HCT116 (cell line): ENCODE data around the gene PRR35. TPM values are rescaled to one million over a fixed set of nuclear protein-coding genes. Genes with fewer than 3 reads are reported as not detected.

ENCODE experiments used
- ATAC-seq: fragments of 200-7000 bp; cut with Tn5 transposase; 2 replicates; pipeline ENCODE4 v1.9.1; 2020; ENCODE audit warnings: mild to moderate bottlenecking, moderate library complexity
- BruUV-seq: library from RNA; stranded (reverse); fragments of 400-500 nt; replicated peaks from 2 replicates; lab custom pipeline; 2021; lab: Mats Ljungman, UMichigan
- CTCF ChIA-PET: fragments of 300-600 bp; sonication (Branson Sonifier 250); formaldehyde crosslinking; loops from one replicate; lab custom pipeline; 2021; ENCODE audit warnings: antibody characterized with exemption; lab: Charles Lee
- POLR2A ChIA-PET: fragments of 300-600, 350-600 bp; sonication (Branson Sonifier 250); formaldehyde crosslinking; loops from one replicate; lab custom pipeline; 2021; ENCODE audit warnings: antibody characterized with exemption; lab: Charles Lee
- RAD21 ChIA-PET, 2 experiments: fragments of 300-600 bp; sonication (Branson Sonifier 250); formaldehyde crosslinking; loops; one replicate each; lab custom pipeline; 2023; ENCODE audit warnings: low total read pairs in 2 of 2; ENCODE audit not compliant: uncharacterized antibody in 2 of 2, unreplicated experiment in 2 of 2, low non-redundant PET in 1 of 2; lab: Charles Lee
- DNase-seq: peaks from one replicate; pipeline ENCODE4 v3.0.0-alpha.2; 2010; ENCODE audit warnings: low read depth, low spot score
- H2AFZ ChIP-seq: fragments of 200-600 bp; shearing (Covaris generic), sonication (generic); 2 replicates; pipeline ENCODE4 v1.6.1; 2017; ENCODE audit warnings: low read depth, mixed run types, mixed read lengths, antibody characterized with exemption, low read length; ENCODE audit not compliant: poor library complexity, severe bottlenecking
- H3K27ac ChIP-seq: 2 replicates; pipeline ENCODE4 v1.5.1; 2012; ENCODE audit warnings: low read depth, low read length
- H3K27me3 ChIP-seq: fragments of 200-600 bp; sonication (generic); 2 replicates; pipeline ENCODE4 v1.6.1; 2016; ENCODE audit warnings: mixed run types, low read length, mixed read lengths; ENCODE audit not compliant: insufficient read depth
- H3K36me3 ChIP-seq, 2 experiments: fragments of 200-500 bp in 1 of 2; fragments of 200-600 bp in 1 of 2; sonication (Bioruptor generic) in 1 of 2; sonication (generic) in 1 of 2; 2 replicates each; pipeline versions ENCODE4 v1.5.1 to v1.6.1; 2014 to 2016; ENCODE audit warnings: low read length in 2 of 2, inconsistent platforms in 1 of 2, mixed read lengths in 1 of 2, mixed run types in 1 of 2; ENCODE audit not compliant: insufficient read depth in 2 of 2, control insufficient read depth in 1 of 2
- H3K4me1 ChIP-seq, 2 experiments: fragments of 200-600 bp in 1 of 2; sonication (generic) in 1 of 2; 2 replicates each; pipeline versions ENCODE4 v1.5.1 to v1.6.1; 2012 to 2017; ENCODE audit warnings: low read length in 2 of 2, inconsistent platforms in 1 of 2, mild to moderate bottlenecking in 1 of 2, mixed read lengths in 1 of 2, mixed run types in 1 of 2, moderate library complexity in 1 of 2; ENCODE audit not compliant: insufficient read depth in 2 of 2, control insufficient read depth in 1 of 2
- H3K4me2 ChIP-seq: fragments of 200-600 bp; sonication (generic); 2 replicates; pipeline ENCODE4 v1.6.1; 2017; ENCODE audit warnings: mixed run types, low read length, mixed read lengths
- H3K4me3 ChIP-seq, 2 experiments: fragments of 200-600 bp in 1 of 2; sonication (generic) in 1 of 2; replicated peaks in 1 of 2; 2 replicates each; pipeline ENCODE4 v1.5.1; 2011 to 2016; ENCODE audit warnings: low read length in 2 of 2, control low read depth in 1 of 2, low read depth in 1 of 2, mild to moderate bottlenecking in 1 of 2, mixed read lengths in 1 of 2, mixed run types in 1 of 2
- H3K79me2 ChIP-seq: fragments of 200-600 bp; sonication (generic); 2 replicates; pipeline ENCODE4 v1.6.1; 2017; ENCODE audit warnings: mild to moderate bottlenecking, mixed run types, low read length, moderate library complexity, mixed read lengths; ENCODE audit not compliant: insufficient read depth
- H3K9ac ChIP-seq: fragments of 200-600 bp; sonication (generic); 2 replicates; pipeline ENCODE4 v1.6.1; 2016; ENCODE audit warnings: low read length, mixed read lengths
- H3K9me2 ChIP-seq: fragments of 200-600 bp; sonication (generic), shearing (Covaris generic); 2 replicates; pipeline ENCODE4 v1.6.1; 2017; ENCODE audit warnings: mixed run types, mild to moderate bottlenecking, moderate library complexity; ENCODE audit not compliant: insufficient read depth
- H3K9me3 ChIP-seq, 2 experiments: fragments of 200-500 bp in 1 of 2; fragments of 200-600 bp in 1 of 2; sonication (Bioruptor generic) in 1 of 2; sonication (generic) in 1 of 2; 2 replicates each; pipeline ENCODE4 v1.6.1; 2014 to 2017; ENCODE audit warnings: low read length in 2 of 2, mixed read lengths in 2 of 2, inconsistent platforms in 1 of 2, low read depth in 1 of 2, mild to moderate bottlenecking in 1 of 2, mixed run types in 1 of 2, moderate library complexity in 1 of 2; ENCODE audit not compliant: control insufficient read depth in 1 of 2, insufficient read depth in 1 of 2
- H4K20me1 ChIP-seq: fragments of 200-600 bp; sonication (generic), shearing (Covaris generic); 2 replicates; pipeline ENCODE4 v1.6.1; 2017; ENCODE audit warnings: mixed run types, mild to moderate bottlenecking, moderate library complexity; ENCODE audit not compliant: insufficient read depth
- CBX3 ChIP-seq: IDR thresholded peaks from 2 replicates; pipeline ENCODE4 v1.6.1; 2012; ENCODE audit warnings: low read depth
- CEBPB ChIP-seq: IDR thresholded peaks from 2 replicates; pipeline ENCODE4 v1.6.1; 2012; ENCODE audit warnings: low read depth
- CTCF ChIP-seq, 3 experiments: fragments of 200-600 bp in 1 of 3; sonication (generic) in 1 of 3; IDR thresholded peaks in 2 of 3; conservative IDR thresholded peaks in 1 of 3; 2 replicates each; pipeline ENCODE4 v1.5.1; 2012 to 2017; ENCODE audit warnings: low read depth in 2 of 3, low read length in 2 of 3, antibody characterized with exemption in 1 of 3, borderline replicate concordance in 1 of 3, control low read depth in 1 of 3, mild to moderate bottlenecking in 1 of 3, mixed read lengths in 1 of 3, mixed run types in 1 of 3, moderate library complexity in 1 of 3; ENCODE audit not compliant: insufficient read depth in 1 of 3
- EGR1 ChIP-seq: IDR thresholded peaks from 2 replicates; pipeline ENCODE4 v1.6.1; 2012; ENCODE audit warnings: low read depth
- ELF1 ChIP-seq: IDR thresholded peaks from 2 replicates; pipeline ENCODE4 v1.6.1; 2012; ENCODE audit warnings: low read depth, borderline replicate concordance
- EZH2phosphoT487 ChIP-seq: fragments of 200-600 bp; IDR thresholded peaks from 2 replicates; pipeline ENCODE4 v1.6.1; 2018; ENCODE audit warnings: antibody characterized with exemption, borderline replicate concordance
- JUND ChIP-seq: IDR thresholded peaks from 2 replicates; pipeline ENCODE4 v1.6.1; 2012
- MAX ChIP-seq: IDR thresholded peaks from 2 replicates; pipeline ENCODE4 v1.6.1; 2012
- POLR2AphosphoS5 ChIP-seq: IDR thresholded peaks from 2 replicates; pipeline ENCODE4 v1.6.1; 2011; ENCODE audit warnings: mild to moderate bottlenecking, low read depth, low read length, moderate library complexity
- REST ChIP-seq: IDR thresholded peaks from 2 replicates; pipeline ENCODE4 v1.6.1; 2012; ENCODE audit warnings: low read depth
- SIN3A ChIP-seq: IDR thresholded peaks from 2 replicates; pipeline ENCODE4 v1.6.1; 2012; ENCODE audit warnings: low read depth
- SP1 ChIP-seq: IDR thresholded peaks from 2 replicates; pipeline ENCODE4 v1.6.1; 2012; ENCODE audit warnings: low read depth
- SRF ChIP-seq: IDR thresholded peaks from 2 replicates; pipeline ENCODE4 v1.6.1; 2012; ENCODE audit warnings: low read depth
- TCF7L2 ChIP-seq: IDR thresholded peaks from 2 replicates; pipeline ENCODE4 v1.7.0; 2011; ENCODE audit warnings: borderline replicate concordance, inconsistent platforms; ENCODE audit not compliant: insufficient read depth, insufficient read length; ENCODE audit errors: extremely low read depth
- ZNF274 ChIP-seq: fragments of 200-500 bp; sonication (Bioruptor generic); IDR thresholded peaks from 2 replicates; pipeline ENCODE4 v1.6.1; 2014; ENCODE audit warnings: mild to moderate bottlenecking, low read depth, low read length, inconsistent platforms
- intact Hi-C: fragments of 100-400 bp; cut with micrococcal nuclease; formaldehyde crosslinking; loops from 2 replicates; pipeline ENCODE4 v1.10.0; 2022
- total RNA-seq: library from RNA; stranded (reverse); gene quantifications from one replicate; pipeline ENCODE4 v1.2.1, GENCODE V29; 2021; ENCODE audit not compliant: unreplicated experiment
- TF ChIP-seq, protein P1 (sequence below): IDR thresholded peaks from 2 replicates; pipeline ENCODE4 v1.6.1; 2012

Gene PRR35
- total RNA-seq, 1 experiment from 2014 or later = not detected

DNA sequence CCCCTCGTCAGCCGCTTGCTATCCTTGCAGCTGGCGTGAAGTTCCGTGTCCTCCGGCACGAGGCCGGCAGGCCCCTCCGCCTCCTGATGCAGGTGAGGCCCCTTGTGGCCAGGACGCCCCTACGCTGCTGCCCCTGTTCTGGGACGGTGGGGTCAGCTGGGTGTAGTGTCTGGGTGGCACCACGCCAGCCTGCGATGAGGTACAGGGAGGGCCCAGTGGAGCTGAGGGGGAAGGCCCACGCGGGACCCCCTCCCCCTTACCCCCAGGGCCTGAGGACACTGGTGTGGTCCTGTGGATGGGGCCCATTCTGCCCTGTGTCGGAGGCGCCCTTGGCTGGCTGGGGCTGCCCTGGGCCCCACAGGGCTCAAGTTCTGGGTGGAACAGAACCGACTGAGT, 22.0 kb downstream of the PRR35 start:
- CTCF ChIA-PET = no interaction called here
- POLR2A ChIA-PET = no interaction called here

More for the DNA sequence above, 22.0 kb downstream of the PRR35 start:
- no peaks in the 10 kb centered on the region for H4K20me1 ChIP-seq
- no peaks in the 10 kb centered on the region for H3K9me2 ChIP-seq
- TF ChIP-seq JUND (no peak), CTCF (IDR thresholded peaks at IDR 0.05 in 2 of 3, conservative IDR thresholded peaks at IDR 0.05 in 1 of 3; ENCODE audit: borderline replicate concordance in 1 of 3, insufficient read depth in 1 of 3, low read depth in 2 of 3, low read length in 2 of 3) (no peak), CBX3 (no peak), ELF1 (no peak), ZNF274 (no peak), EZH2phosphoT487 (no peak), POLR2AphosphoS5 (no peak), SIN3A (no peak), SP1 (no peak), EGR1 (no peak), TCF7L2 (no peak), REST (no peak), MAX (no peak), CEBPB (no peak), SRF (no peak)
- TF ChIP-seq, protein P1, sequence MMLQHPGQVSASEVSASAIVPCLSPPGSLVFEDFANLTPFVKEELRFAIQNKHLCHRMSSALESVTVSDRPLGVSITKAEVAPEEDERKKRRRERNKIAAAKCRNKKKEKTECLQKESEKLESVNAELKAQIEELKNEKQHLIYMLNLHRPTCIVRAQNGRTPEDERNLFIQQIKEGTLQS = no peak
- H3K36me3 ChIP-seq = no peaks in the 10 kb centered on the region
- RAD21 ChIA-PET = no interaction called here
- intact Hi-C loops = no loop called here
- no TSS peak for BruUV-seq
- no peak overlapping the region for H3K9ac ChIP-seq
- no peaks in the 10 kb centered on the region for H3K9me3 ChIP-seq
- ATAC-seq (no peak), DNase-seq (no peak)
- no peak overlapping the region for H3K27ac ChIP-seq
- H2AFZ ChIP-seq = no peak overlapping the region
- H3K4me3 ChIP-seq = no peak overlapping the region
- H3K79me2 ChIP-seq = no peaks in the 10 kb centered on the region
- H3K4me1 ChIP-seq = peaks cover 2 to 6% of the 10 kb centered on the region in 2 experiments; a peak in 2 of 4 replicates
- no peak overlapping the region for H3K4me2 ChIP-seq
- H3K27me3 ChIP-seq = no peaks in the 10 kb centered on the region
